Endothelial cell of umbilical vein (primary cell): ENCODE measurements around the gene SH3TC1. TPM values are rescaled to one million over a fixed set of nuclear protein-coding genes. Genes with fewer than 3 reads are reported as not detected.

Experiments used
- BruUV-seq: library from RNA; stranded (reverse); fragments of 400-500 nt; replicated peaks from 2 replicates; lab custom pipeline; 2021; lab: Mats Ljungman, UMichigan
- CTCF ChIA-PET: fragments of 300-600, 350-600 bp; sonication (Branson Sonifier 250); formaldehyde crosslinking; loops from one replicate; lab custom pipeline; 2021; ENCODE audit warnings: antibody characterized with exemption, inconsistent platforms; lab: Charles Lee
- POLR2A ChIA-PET: fragments of 300-600, 350-600 bp; sonication (Branson Sonifier 250); formaldehyde crosslinking; loops from one replicate; lab custom pipeline; 2021; ENCODE audit warnings: antibody characterized with exemption, inconsistent platforms; lab: Charles Lee
- DNase-seq: peaks from one replicate; pipeline ENCODE4 v3.0.0-alpha.2; 2011; ENCODE audit warnings: low read depth, low spot score
- FAIRE-seq: peaks from 2 replicates; lab custom pipeline; 2011; peaks lifted over from hg19 to GRCh38; lab: Jason Lieb, UNC
- H2AFZ ChIP-seq: 2 replicates; pipeline ENCODE4 v1.6.0; 2012; ENCODE audit warnings: low read depth, low read length, control low read depth, inconsistent platforms
- H3K27ac ChIP-seq: 2 replicates; pipeline ENCODE4 v1.5.1; 2011; ENCODE audit warnings: low read depth, mild to moderate bottlenecking, control low read depth, low read length, moderate library complexity; ENCODE audit not compliant: insufficient read depth
- H3K27me3 ChIP-seq, 2 experiments: 2 replicates each; pipeline versions ENCODE4 v1.6.0 to v1.6.1; 2011; ENCODE audit warnings: low read length in 2 of 2, mixed read lengths in 1 of 2; ENCODE audit not compliant: control insufficient read depth in 2 of 2, insufficient read depth in 2 of 2
- H3K36me3 ChIP-seq, 2 experiments: 2 replicates in 1 of 2; 3 replicates in 1 of 2; pipeline ENCODE4 v1.5.1; 2011; ENCODE audit warnings: low read length in 2 of 2, mild to moderate bottlenecking in 1 of 2, moderate library complexity in 1 of 2; ENCODE audit not compliant: control insufficient read depth in 2 of 2, insufficient read depth in 2 of 2; ENCODE audit errors: extremely low read depth in 1 of 2
- H3K4me1 ChIP-seq: 3 replicates; pipeline ENCODE4 v1.5.1; 2011; ENCODE audit warnings: mild to moderate bottlenecking, low read length; ENCODE audit not compliant: control insufficient read depth, insufficient read depth; ENCODE audit errors: extremely low read depth
- H3K4me2 ChIP-seq: 2 replicates; pipeline ENCODE4 v1.6.1; 2011; ENCODE audit warnings: low read length, control low read depth, mixed read lengths; ENCODE audit not compliant: insufficient read depth
- H3K4me3 ChIP-seq, 3 experiments: fragments of 200-600 bp in 1 of 3; sonication (generic), shearing (Covaris generic) in 1 of 3; replicated peaks in 1 of 3; 2 replicates each; pipeline ENCODE4 v1.5.1; 2011 to 2016; ENCODE audit warnings: control low read depth in 3 of 3, low read length in 3 of 3, mild to moderate bottlenecking in 2 of 3, inconsistent platforms in 1 of 3, low read depth in 1 of 3, moderate library complexity in 1 of 3; ENCODE audit not compliant: insufficient read depth in 1 of 3
- H3K79me2 ChIP-seq: 2 replicates; pipeline ENCODE4 v1.6.0; 2012; ENCODE audit warnings: low read length, inconsistent platforms; ENCODE audit not compliant: control insufficient read depth, insufficient read depth
- H3K9ac ChIP-seq: replicated peaks from 2 replicates; pipeline ENCODE3; 2011; ENCODE audit warnings: low read length, control low read depth; ENCODE audit not compliant: insufficient read depth; ENCODE audit errors: extremely low read depth
- H3K9me1 ChIP-seq: replicated peaks from 3 replicates; pipeline ENCODE4 v1.6.0; 2011; ENCODE audit warnings: mild to moderate bottlenecking, low read length; ENCODE audit not compliant: control insufficient read depth, insufficient read depth; ENCODE audit errors: extremely low read depth
- H3K9me3 ChIP-seq: replicated peaks from 2 replicates; pipeline ENCODE4 v1.5.1; 2012; ENCODE audit warnings: low read length, inconsistent platforms; ENCODE audit not compliant: control insufficient read depth, insufficient read depth
- H4K20me1 ChIP-seq: replicated peaks from 2 replicates; pipeline ENCODE3; 2011; ENCODE audit warnings: mild to moderate bottlenecking, low read length; ENCODE audit not compliant: control insufficient read depth, insufficient read depth; ENCODE audit errors: extremely low read depth
- CTCF ChIP-seq, 2 donors: IDR thresholded peaks; 1 replicate in 1 of 2; 2 replicates in 1 of 2; pipeline ENCODE4 v1.5.1; 2011; ENCODE audit warnings: low read length in 2 of 2, mild to moderate bottlenecking in 2 of 2, moderate library complexity in 2 of 2, control low read depth in 1 of 2, inconsistent platforms in 1 of 2, low read depth in 1 of 2; ENCODE audit not compliant: insufficient read depth in 1 of 2; ENCODE audit errors: extremely low read depth in 1 of 2
- EZH2 ChIP-seq: IDR thresholded peaks from 2 replicates; pipeline ENCODE4 v1.6.1; 2012; ENCODE audit warnings: borderline replicate concordance, low read depth, mild to moderate bottlenecking, moderate library complexity, low read length, inconsistent platforms; ENCODE audit not compliant: severe bottlenecking
- FOS ChIP-seq: IDR thresholded peaks from 2 replicates; pipeline ENCODE4 v1.6.1; 2011; ENCODE audit warnings: mild to moderate bottlenecking, low read length, moderate library complexity, borderline replicate concordance; ENCODE audit not compliant: insufficient read depth
- GATA2 ChIP-seq: IDR thresholded peaks from 2 replicates; pipeline ENCODE4 v1.7.0; 2011; ENCODE audit warnings: low read depth, mild to moderate bottlenecking, moderate library complexity, mixed read lengths, low read length; ENCODE audit not compliant: insufficient read length, insufficient read depth
- JUN ChIP-seq: IDR thresholded peaks from 2 replicates; pipeline ENCODE4 v1.6.1; 2011; ENCODE audit warnings: borderline replicate concordance, low read depth; ENCODE audit not compliant: insufficient read length, insufficient read depth
- MYC ChIP-seq: IDR thresholded peaks from one replicate; pipeline ENCODE4 v1.6.1; 2011; ENCODE audit warnings: mild to moderate bottlenecking, low read depth, low read length
- POLR2A ChIP-seq: IDR thresholded peaks from 2 replicates; pipeline ENCODE4 v1.6.1; 2012; ENCODE audit warnings: low read depth, mild to moderate bottlenecking, control low read depth, low read length
- POLR2AphosphoS5 ChIP-seq: IDR thresholded peaks from 2 replicates; pipeline ENCODE4 v1.6.1; 2012; ENCODE audit warnings: low read depth, mild to moderate bottlenecking, control low read depth, low read length, moderate library complexity; ENCODE audit not compliant: insufficient read depth
- dilution Hi-C: fragments of 300-500 bp; cut with MboI; formaldehyde crosslinking; loops from one replicate; pipeline ENCODE4 v1.15.0; 2019; ENCODE audit warnings: low sequenced_read_pairs; ENCODE audit not compliant: extremely low pct_ligation_motif_present
- intact Hi-C: fragments of 100-400 bp; cut with micrococcal nuclease; formaldehyde crosslinking; loops from one replicate; pipeline ENCODE4 v1.10.0; 2022
- polyA plus RNA-seq, 4 experiments: library from polyadenylated mRNA; depleted of rRNA in 3 of 4; stranded (reverse) in 3 of 4; unstranded in 1 of 4; fragments of >200 nt; gene quantifications; 2 replicates each; pipeline versions ENCODE4 v1.2.1 to v1.2.3, GENCODE V29; 2011 to 2012; ENCODE audit warnings: missing spikeins in 1 of 4
- total RNA-seq: library from RNA; stranded (reverse); gene quantifications from 2 replicates; pipeline ENCODE4 v1.2.3, GENCODE V29; 2021
- TF ChIP-seq, protein P1 (sequence below): IDR thresholded peaks from 2 replicates; pipeline ENCODE4 v1.6.1; 2011; ENCODE audit not compliant: insufficient read depth, insufficient read length

Gene SH3TC1
- total and polyA plus RNA-seq, 2 donors (not counting 3 experiments of a cell fraction or from before 2014, with no cell fraction given), result 96.5 to 192 TPM

DNA sequence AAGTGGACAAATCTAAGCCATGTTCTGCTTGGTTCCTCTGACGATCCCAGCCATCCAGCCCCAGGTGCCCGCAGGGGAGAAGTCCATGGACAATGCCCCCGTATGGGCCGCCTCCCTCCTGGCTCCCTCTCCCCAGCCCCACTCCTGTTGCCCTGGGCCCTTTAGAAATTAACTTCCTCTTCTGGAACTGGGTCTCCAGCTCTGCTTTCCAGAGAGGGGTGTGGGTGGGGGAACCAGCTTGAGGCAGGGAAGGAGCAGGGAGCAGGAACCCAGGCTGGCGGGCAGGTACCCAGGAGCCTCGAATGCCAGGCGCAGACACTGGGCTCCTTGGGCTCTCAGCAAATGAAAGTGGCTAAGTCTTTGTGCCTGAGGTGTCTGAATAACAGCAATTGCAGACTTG lies 27.8 kb upstream of the SH3TC1 start:
- Histone ChIP-seq H3K4me3 (no peak overlapping the region), H2AFZ (no peak overlapping the region), H3K9me1 (no peaks in the 10 kb centered on the region), H3K79me2 (no peaks in the 10 kb centered on the region), H3K4me2 (no peak overlapping the region), H3K27ac (no peak overlapping the region), H3K9ac (no peak overlapping the region), H3K36me3 (no peaks in the 10 kb centered on the region), H4K20me1 (no peaks in the 10 kb centered on the region), H3K9me3 (no peaks in the 10 kb centered on the region), H3K27me3 (no peaks in the 10 kb centered on the region), H3K4me1 (no peaks in the 10 kb centered on the region)
- CTCF ChIA-PET, result no interaction called here
- dilution Hi-C loops, result no loop called here
- FAIRE-seq, result no peak
- TF ChIP-seq POLR2AphosphoS5 (no peak), CTCF (IDR thresholded peaks at IDR 0.05; ENCODE audit: extremely low read depth in 1 of 2, insufficient read depth in 1 of 2, low read depth in 1 of 2, low read length in 2 of 2) (no peak), MYC (no peak), FOS (no peak), EZH2 (no peak), GATA2 (no peak), POLR2A (no peak), JUN (no peak)
- TF ChIP-seq, protein P1, sequence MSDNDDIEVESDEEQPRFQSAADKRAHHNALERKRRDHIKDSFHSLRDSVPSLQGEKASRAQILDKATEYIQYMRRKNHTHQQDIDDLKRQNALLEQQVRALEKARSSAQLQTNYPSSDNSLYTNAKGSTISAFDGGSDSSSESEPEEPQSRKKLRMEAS, result no peak
- intact Hi-C loops, result no loop called here
- POLR2A ChIA-PET, result no interaction called here
- BruUV-seq, result no TSS peak
- DNase-seq, result no peak
